GM12878 (cell line): ENCODE data around the gene AHNAK2.

ENCODE experiments used
- BMI1 ChIP-seq: fragments of 450-650 bp; IDR thresholded peaks from 2 replicates; pipeline ENCODE4 v1.6.1; 2016; ENCODE audit warnings: mild to moderate bottlenecking, moderate library complexity, borderline replicate concordance
- CEBPB ChIP-seq, 2 experiments: fragments of 150-350 bp in 1 of 2; IDR thresholded peaks; 2 replicates each; pipeline ENCODE4 v1.6.1; 2012 to 2014; ENCODE audit warnings: low read depth in 2 of 2, low read length in 2 of 2, borderline replicate concordance in 1 of 2, inconsistent platforms in 1 of 2
- EP300 ChIP-seq, 2 experiments: fragments of 150-350 bp in 1 of 2; IDR thresholded peaks; 2 replicates each; pipeline ENCODE4 v1.6.1; 2011 to 2012; ENCODE audit warnings: low read depth in 2 of 2, low read length in 2 of 2, borderline replicate concordance in 1 of 2, improper control_type of control experiment in 1 of 2, inconsistent platforms in 1 of 2; ENCODE audit not compliant: control insufficient read depth in 1 of 2
- HDAC6 ChIP-seq: fragments of 200-600 bp; sonication (generic); IDR thresholded peaks from one replicate; pipeline ENCODE4 v1.8.0; 2017; ENCODE audit warnings: antibody characterized with exemption; ENCODE audit not compliant: unreplicated experiment
- IRF4 ChIP-seq: IDR thresholded peaks from 2 replicates; pipeline ENCODE4 v1.6.1; 2011; ENCODE audit warnings: low read depth, low read length
- MYC ChIP-seq: IDR thresholded peaks from 2 replicates; pipeline ENCODE4 v1.6.1; 2011; ENCODE audit warnings: mild to moderate bottlenecking, low read length, moderate library complexity, inconsistent platforms; ENCODE audit not compliant: insufficient read depth, insufficient replicate concordance, insufficient read length, severe bottlenecking
- NFXL1 ChIP-seq: fragments of 450-650 bp; IDR thresholded peaks from 2 replicates; pipeline ENCODE4 v1.6.1; 2017; ENCODE audit warnings: antibody characterized with exemption, mild to moderate bottlenecking, borderline replicate concordance
- POLR2AphosphoS5 ChIP-seq: IDR thresholded peaks from 2 replicates; pipeline ENCODE4 v1.6.1; 2011; ENCODE audit warnings: mild to moderate bottlenecking, low read length, inconsistent platforms
- SPI1 ChIP-seq: IDR thresholded peaks from 2 replicates; pipeline ENCODE4 v1.6.1; 2011; ENCODE audit warnings: low read depth, mild to moderate bottlenecking, low read length, moderate library complexity, borderline replicate concordance; ENCODE audit not compliant: insufficient read depth
- ZNF207 ChIP-seq: fragments of 450-650 bp; IDR thresholded peaks from 2 replicates; pipeline ENCODE4 v1.6.1; 2014; ENCODE audit warnings: antibody characterized with exemption, mild to moderate bottlenecking, borderline replicate concordance
- ZNF274 ChIP-seq: IDR thresholded peaks from one replicate; pipeline ENCODE4 v1.8.0; 2011; ENCODE audit not compliant: insufficient read length, insufficient read depth
- TF ChIP-seq, protein P1 (sequence below), 3 experiments: IDR thresholded peaks in 2 of 3; conservative IDR thresholded peaks in 1 of 3; 2 replicates each; pipeline ENCODE4 v1.5.1; 2011; ENCODE audit warnings: low read depth in 3 of 3, low read length in 3 of 3, mild to moderate bottlenecking in 3 of 3, control low read depth in 2 of 3, moderate library complexity in 2 of 3, inconsistent platforms in 1 of 3, mixed read lengths in 1 of 3; ENCODE audit not compliant: control insufficient read depth in 2 of 3, insufficient read depth in 1 of 3; ENCODE audit errors: extremely low read depth in 1 of 3
- TF ChIP-seq, protein P2 (sequence below): fragments of 450-650 bp; IDR thresholded peaks from 2 replicates; pipeline ENCODE4 v1.6.1; 2018; ENCODE audit warnings: mild to moderate bottlenecking, low read depth, moderate library complexity; ENCODE audit not compliant: partially characterized antibody

DNA sequence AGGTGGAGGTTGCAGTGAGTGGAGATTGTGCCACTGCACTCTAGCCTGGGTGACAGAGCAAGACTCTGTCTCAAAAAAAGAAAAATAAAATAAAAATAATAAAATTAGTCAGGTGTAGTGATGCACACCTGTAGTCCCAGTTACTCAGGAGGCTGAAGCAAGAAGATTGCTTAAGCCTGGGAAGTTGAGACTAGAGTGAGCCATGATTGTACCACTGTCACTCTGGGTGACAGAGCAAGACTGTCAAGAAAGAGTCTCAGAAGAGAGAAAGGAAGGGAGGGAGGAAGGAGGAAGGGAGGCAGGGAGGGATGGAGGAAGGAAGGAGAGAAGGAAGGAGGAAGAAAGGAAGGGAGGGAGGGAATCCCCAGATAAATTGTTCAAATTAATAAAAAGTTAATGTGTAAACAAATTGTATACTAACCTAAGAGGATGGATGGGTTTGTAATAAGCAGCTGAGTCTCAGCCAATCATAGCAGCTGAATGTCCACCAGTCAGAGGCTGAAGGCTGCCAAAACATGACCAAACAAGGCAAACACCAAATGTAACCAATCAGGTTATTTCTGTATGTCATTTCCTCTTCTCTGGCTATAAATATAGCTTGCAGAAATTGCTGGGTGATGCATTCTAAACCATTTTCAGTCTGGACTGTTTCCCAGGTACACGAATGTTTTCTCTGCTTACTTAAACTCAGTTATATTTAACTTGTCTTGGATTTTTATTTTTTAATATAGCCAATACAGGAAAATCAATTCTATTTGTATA lies 48.8 kb upstream of the AHNAK2 start:
- TF ChIP-seq POLR2AphosphoS5, result peak; percentile 74; the same call in 1 of the 2 replicates
- TF ChIP-seq, protein P1, sequence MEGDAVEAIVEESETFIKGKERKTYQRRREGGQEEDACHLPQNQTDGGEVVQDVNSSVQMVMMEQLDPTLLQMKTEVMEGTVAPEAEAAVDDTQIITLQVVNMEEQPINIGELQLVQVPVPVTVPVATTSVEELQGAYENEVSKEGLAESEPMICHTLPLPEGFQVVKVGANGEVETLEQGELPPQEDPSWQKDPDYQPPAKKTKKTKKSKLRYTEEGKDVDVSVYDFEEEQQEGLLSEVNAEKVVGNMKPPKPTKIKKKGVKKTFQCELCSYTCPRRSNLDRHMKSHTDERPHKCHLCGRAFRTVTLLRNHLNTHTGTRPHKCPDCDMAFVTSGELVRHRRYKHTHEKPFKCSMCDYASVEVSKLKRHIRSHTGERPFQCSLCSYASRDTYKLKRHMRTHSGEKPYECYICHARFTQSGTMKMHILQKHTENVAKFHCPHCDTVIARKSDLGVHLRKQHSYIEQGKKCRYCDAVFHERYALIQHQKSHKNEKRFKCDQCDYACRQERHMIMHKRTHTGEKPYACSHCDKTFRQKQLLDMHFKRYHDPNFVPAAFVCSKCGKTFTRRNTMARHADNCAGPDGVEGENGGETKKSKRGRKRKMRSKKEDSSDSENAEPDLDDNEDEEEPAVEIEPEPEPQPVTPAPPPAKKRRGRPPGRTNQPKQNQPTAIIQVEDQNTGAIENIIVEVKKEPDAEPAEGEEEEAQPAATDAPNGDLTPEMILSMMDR (IDR thresholded peaks at IDR 0.05 in 2 of 3, conservative IDR thresholded peaks at IDR 0.05 in 1 of 3; ENCODE audit: control insufficient read depth in 2 of 3, extremely low read depth in 1 of 3, insufficient read depth in 1 of 3, low read depth in 3 of 3, low read length in 3 of 3), result no peak
- no peak for TF ChIP-seq MYC
- TF ChIP-seq EP300 (IDR thresholded peaks at IDR 0.05; ENCODE audit: borderline replicate concordance in 1 of 2, control insufficient read depth in 1 of 2, low read depth in 2 of 2, low read length in 2 of 2), result no peak
- TF ChIP-seq, protein P2, sequence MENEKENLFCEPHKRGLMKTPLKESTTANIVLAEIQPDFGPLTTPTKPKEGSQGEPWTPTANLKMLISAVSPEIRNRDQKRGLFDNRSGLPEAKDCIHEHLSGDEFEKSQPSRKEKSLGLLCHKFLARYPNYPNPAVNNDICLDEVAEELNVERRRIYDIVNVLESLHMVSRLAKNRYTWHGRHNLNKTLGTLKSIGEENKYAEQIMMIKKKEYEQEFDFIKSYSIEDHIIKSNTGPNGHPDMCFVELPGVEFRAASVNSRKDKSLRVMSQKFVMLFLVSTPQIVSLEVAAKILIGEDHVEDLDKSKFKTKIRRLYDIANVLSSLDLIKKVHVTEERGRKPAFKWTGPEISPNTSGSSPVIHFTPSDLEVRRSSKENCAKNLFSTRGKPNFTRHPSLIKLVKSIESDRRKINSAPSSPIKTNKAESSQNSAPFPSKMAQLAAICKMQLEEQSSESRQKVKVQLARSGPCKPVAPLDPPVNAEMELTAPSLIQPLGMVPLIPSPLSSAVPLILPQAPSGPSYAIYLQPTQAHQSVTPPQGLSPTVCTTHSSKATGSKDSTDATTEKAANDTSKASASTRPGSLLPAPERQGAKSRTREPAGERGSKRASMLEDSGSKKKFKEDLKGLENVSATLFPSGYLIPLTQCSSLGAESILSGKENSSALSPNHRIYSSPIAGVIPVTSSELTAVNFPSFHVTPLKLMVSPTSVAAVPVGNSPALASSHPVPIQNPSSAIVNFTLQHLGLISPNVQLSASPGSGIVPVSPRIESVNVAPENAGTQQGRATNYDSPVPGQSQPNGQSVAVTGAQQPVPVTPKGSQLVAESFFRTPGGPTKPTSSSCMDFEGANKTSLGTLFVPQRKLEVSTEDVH, result no peak
- no peak for TF ChIP-seq HDAC6
- no peak for TF ChIP-seq CEBPB (IDR thresholded peaks at IDR 0.05; ENCODE audit: borderline replicate concordance in 1 of 2, low read depth in 2 of 2, low read length in 2 of 2)
- TF ChIP-seq IRF4, result no peak
- no peak for TF ChIP-seq ZNF207
- no peak; the same call in 1 of the 2 replicates for TF ChIP-seq SPI1
- TF ChIP-seq BMI1, result no peak
- no peak for TF ChIP-seq NFXL1
- TF ChIP-seq ZNF274, result no peak
